ENCODE data around the gene MBOAT7.
"Not testable (repeated sequence)": the region's sequence is repeated elsewhere in the genome, so short reads cannot be mapped to it uniquely, and the experiment has no call there.

DNA sequence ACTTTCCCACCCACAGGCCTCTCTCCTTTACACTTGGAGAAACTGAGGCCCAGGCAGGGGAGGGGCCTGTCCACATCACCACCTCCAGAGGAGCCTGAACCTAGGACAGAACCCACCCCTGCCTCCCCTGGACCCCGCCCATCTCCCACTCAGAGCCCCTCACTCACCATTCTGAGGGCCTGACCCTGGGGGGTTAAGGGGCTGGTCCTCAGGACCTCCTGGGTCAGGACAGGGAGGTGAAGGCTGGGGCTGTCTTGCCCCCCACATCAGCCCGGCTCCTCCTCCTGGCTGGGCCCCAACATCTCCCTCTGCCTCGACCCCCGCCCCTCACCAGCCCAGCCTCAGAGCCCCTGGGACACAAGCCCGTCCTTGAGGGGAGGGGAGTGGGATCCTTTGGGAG lies 30.3 kb upstream of the MBOAT7 start:
- TF ChIP-seq, protein P1, sequence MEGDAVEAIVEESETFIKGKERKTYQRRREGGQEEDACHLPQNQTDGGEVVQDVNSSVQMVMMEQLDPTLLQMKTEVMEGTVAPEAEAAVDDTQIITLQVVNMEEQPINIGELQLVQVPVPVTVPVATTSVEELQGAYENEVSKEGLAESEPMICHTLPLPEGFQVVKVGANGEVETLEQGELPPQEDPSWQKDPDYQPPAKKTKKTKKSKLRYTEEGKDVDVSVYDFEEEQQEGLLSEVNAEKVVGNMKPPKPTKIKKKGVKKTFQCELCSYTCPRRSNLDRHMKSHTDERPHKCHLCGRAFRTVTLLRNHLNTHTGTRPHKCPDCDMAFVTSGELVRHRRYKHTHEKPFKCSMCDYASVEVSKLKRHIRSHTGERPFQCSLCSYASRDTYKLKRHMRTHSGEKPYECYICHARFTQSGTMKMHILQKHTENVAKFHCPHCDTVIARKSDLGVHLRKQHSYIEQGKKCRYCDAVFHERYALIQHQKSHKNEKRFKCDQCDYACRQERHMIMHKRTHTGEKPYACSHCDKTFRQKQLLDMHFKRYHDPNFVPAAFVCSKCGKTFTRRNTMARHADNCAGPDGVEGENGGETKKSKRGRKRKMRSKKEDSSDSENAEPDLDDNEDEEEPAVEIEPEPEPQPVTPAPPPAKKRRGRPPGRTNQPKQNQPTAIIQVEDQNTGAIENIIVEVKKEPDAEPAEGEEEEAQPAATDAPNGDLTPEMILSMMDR (IDR thresholded peaks at IDR 0.05) = not testable (repeated sequence)
- TF ChIP-seq POLR2A (IDR thresholded peaks at IDR 0.05) = not testable (repeated sequence)

Measured in stomach (tissue), 4 donors.